Measurements from ENCODE around the gene PCDH15. TPM values are rescaled to one million over a fixed set of nuclear protein-coding genes. Genes with fewer than 3 reads are reported as not detected.

PCDH15 gene
- total RNA-seq, 1 donor from 2014 or later, result 0.05 TPM

GRCh38 chr10:54826994-54827560, 26.0 kb upstream of the PCDH15 start:
- Mint-ChIP-seq H3K9me3 (ENCODE audit: unreplicated experiment) (no peaks in the 10 kb centered on the region), H3K36me3 (ENCODE audit: low read depth, unreplicated experiment) (no peaks in the 10 kb centered on the region), H3K27ac (ENCODE audit: unreplicated experiment) (no peak overlapping the region), H3K27me3 (ENCODE audit: unreplicated experiment) (no peaks in the 10 kb centered on the region), H3K4me3 (ENCODE audit: unreplicated experiment) (no peak overlapping the region), H3K4me1 (ENCODE audit: unreplicated experiment) (no peaks in the 10 kb centered on the region)
- no peak for DNase-seq (ENCODE audit: low spot score)
- no peak for TF ChIP-seq CTCF (IDR thresholded peaks at IDR 0.05; ENCODE audit: unreplicated experiment)

- H3K9me3 Mint-ChIP-seq (ENCODE audit: unreplicated experiment), result no peaks in the 10 kb centered on the region
- no peaks in the 10 kb centered on the region for H3K36me3 Mint-ChIP-seq (ENCODE audit: low read depth, unreplicated experiment)
- DNase-seq (ENCODE audit: low spot score), result no peak
- H3K27me3 Mint-ChIP-seq (ENCODE audit: unreplicated experiment), result no peaks in the 10 kb centered on the region
- H3K4me1 Mint-ChIP-seq (ENCODE audit: unreplicated experiment), result no peaks in the 10 kb centered on the region
- H3K4me3 Mint-ChIP-seq (ENCODE audit: unreplicated experiment), result no peak overlapping the region
- H3K27ac Mint-ChIP-seq (ENCODE audit: unreplicated experiment), result no peak overlapping the region
- TF ChIP-seq CTCF (IDR thresholded peaks at IDR 0.05; ENCODE audit: unreplicated experiment), result no peak
Measured at GRCh38 chr10:54815583-54815982, 14.6 kb upstream of the PCDH15 start.

GRCh38 chr10:54808186-54808935, 7.3 kb upstream of the PCDH15 start:
- TF ChIP-seq CTCF (IDR thresholded peaks at IDR 0.05; ENCODE audit: unreplicated experiment), result no peak
- Mint-ChIP-seq H3K27me3 (ENCODE audit: unreplicated experiment) (no peaks in the 10 kb centered on the region), H3K4me3 (ENCODE audit: unreplicated experiment) (no peak overlapping the region), H3K27ac (ENCODE audit: unreplicated experiment) (no peak overlapping the region), H3K36me3 (ENCODE audit: low read depth, unreplicated experiment) (no peaks in the 10 kb centered on the region), H3K9me3 (ENCODE audit: unreplicated experiment) (no peaks in the 10 kb centered on the region), H3K4me1 (ENCODE audit: unreplicated experiment) (no peaks in the 10 kb centered on the region)
- DNase-seq (ENCODE audit: low spot score), result no peak

- H3K36me3 Mint-ChIP-seq (ENCODE audit: low read depth, unreplicated experiment), result no peaks in the 10 kb centered on the region
- no peak overlapping the region for H3K4me3 Mint-ChIP-seq (ENCODE audit: unreplicated experiment)
- H3K4me1 Mint-ChIP-seq (ENCODE audit: unreplicated experiment), result peaks cover 4% of the 10 kb centered on the region
- H3K27me3 Mint-ChIP-seq (ENCODE audit: unreplicated experiment), result no peaks in the 10 kb centered on the region
- no peaks in the 10 kb centered on the region for H3K9me3 Mint-ChIP-seq (ENCODE audit: unreplicated experiment)
- DNase-seq (ENCODE audit: low spot score), result no peak
- TF ChIP-seq CTCF (IDR thresholded peaks at IDR 0.05; ENCODE audit: unreplicated experiment), result no peak
- H3K27ac Mint-ChIP-seq (ENCODE audit: unreplicated experiment), result no peak overlapping the region
Measured at GRCh38 chr10:54799506-54799905, 1.5 kb downstream of the PCDH15 start.

- Mint-ChIP-seq H3K27me3 (ENCODE audit: unreplicated experiment) (no peaks in the 10 kb centered on the region), H3K27ac (ENCODE audit: unreplicated experiment) (no peak overlapping the region), H3K36me3 (ENCODE audit: low read depth, unreplicated experiment) (no peaks in the 10 kb centered on the region), H3K4me3 (ENCODE audit: unreplicated experiment) (no peak overlapping the region), H3K9me3 (ENCODE audit: unreplicated experiment) (no peaks in the 10 kb centered on the region), H3K4me1 (ENCODE audit: unreplicated experiment) (peaks cover 4% of the 10 kb centered on the region)
- TF ChIP-seq CTCF (IDR thresholded peaks at IDR 0.05; ENCODE audit: unreplicated experiment), result no peak
- no peak for DNase-seq (ENCODE audit: low spot score)
Measured at GRCh38 chr10:54797636-54798321, 3.3 kb downstream of the PCDH15 start.
